Lower leg skin (tissue), 3 donors: ENCODE results near the gene CYP2A7.

Source experiments
- POLR2A ChIP-seq, 2 donors: fragments of 450-650 bp; IDR thresholded peaks; one replicate each; pipeline ENCODE4 v1.6.1; 2016 to 2017; ENCODE audit warnings: antibody characterized with exemption in 2 of 2, mild to moderate bottlenecking in 1 of 2, moderate library complexity in 1 of 2
- TF ChIP-seq, protein P1 (sequence below), 3 donors: fragments of 450-650 bp; IDR thresholded peaks; one replicate each; pipeline ENCODE4 v1.5.1; 2016; ENCODE audit warnings: antibody characterized with exemption in 3 of 3, mild to moderate bottlenecking in 3 of 3, moderate library complexity in 2 of 3

DNA sequence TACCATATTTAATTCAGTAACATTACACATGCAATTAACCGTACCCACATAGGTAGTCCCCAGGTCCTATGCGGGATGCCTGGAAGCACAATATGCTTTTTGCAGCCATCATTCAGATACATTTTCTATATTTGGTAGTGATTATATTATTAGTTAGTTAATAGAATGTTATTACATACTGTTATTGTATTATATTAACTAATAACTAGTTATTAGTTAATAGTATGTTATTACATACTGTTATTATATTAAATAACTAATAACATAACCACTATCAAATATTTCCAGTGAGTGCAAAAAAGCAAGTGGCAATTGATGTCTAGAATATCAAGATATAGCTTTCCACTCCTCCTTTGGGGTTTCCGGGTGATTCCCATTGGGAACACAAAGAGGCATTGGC lies 45.5 kb upstream of the CYP2A7 start:
- TF ChIP-seq, protein P1, sequence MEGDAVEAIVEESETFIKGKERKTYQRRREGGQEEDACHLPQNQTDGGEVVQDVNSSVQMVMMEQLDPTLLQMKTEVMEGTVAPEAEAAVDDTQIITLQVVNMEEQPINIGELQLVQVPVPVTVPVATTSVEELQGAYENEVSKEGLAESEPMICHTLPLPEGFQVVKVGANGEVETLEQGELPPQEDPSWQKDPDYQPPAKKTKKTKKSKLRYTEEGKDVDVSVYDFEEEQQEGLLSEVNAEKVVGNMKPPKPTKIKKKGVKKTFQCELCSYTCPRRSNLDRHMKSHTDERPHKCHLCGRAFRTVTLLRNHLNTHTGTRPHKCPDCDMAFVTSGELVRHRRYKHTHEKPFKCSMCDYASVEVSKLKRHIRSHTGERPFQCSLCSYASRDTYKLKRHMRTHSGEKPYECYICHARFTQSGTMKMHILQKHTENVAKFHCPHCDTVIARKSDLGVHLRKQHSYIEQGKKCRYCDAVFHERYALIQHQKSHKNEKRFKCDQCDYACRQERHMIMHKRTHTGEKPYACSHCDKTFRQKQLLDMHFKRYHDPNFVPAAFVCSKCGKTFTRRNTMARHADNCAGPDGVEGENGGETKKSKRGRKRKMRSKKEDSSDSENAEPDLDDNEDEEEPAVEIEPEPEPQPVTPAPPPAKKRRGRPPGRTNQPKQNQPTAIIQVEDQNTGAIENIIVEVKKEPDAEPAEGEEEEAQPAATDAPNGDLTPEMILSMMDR (IDR thresholded peaks at IDR 0.05) = no peak
- no peak for TF ChIP-seq POLR2A (IDR thresholded peaks at IDR 0.05)
